ENCODE measurements around the gene CASKIN1. TPM values are rescaled to one million over a fixed set of nuclear protein-coding genes. Genes with fewer than 3 reads are reported as not detected.

The CASKIN1 gene
- polyA plus RNA-seq, 3 donors = not detected

- Histone ChIP-seq H3K4me1 (ENCODE audit: control insufficient read depth in 1 of 2, insufficient read depth in 2 of 2, low read length in 2 of 2) (no peaks in the 10 kb centered on the region), H3K4me3 (replicated peaks in 1 of 3; ENCODE audit: low read depth in 2 of 3, low read length in 3 of 3) (no peak overlapping the region), H3K27me3 (ENCODE audit: control insufficient read depth in 2 of 2, insufficient read depth in 2 of 2, low read length in 2 of 2) (peaks cover 0 to 1% of the 10 kb centered on the region in 2 donors), H2AFZ (ENCODE audit: insufficient read depth, low read depth, low read length, poor library complexity, severe bottlenecking) (no peak overlapping the region), H3K36me3 (replicated peaks in 1 of 2; ENCODE audit: control insufficient read depth in 1 of 2, insufficient read depth in 2 of 2, low read length in 2 of 2) (no peaks in the 10 kb centered on the region), H3K27ac (ENCODE audit: low read depth in 1 of 2, low read length in 2 of 2) (no peak overlapping the region), H3K9me3 (replicated peaks in 1 of 2; ENCODE audit: control insufficient read depth in 1 of 2, insufficient read depth in 1 of 2, low read length in 2 of 2) (no peaks in the 10 kb centered on the region), H3K79me2 (ENCODE audit: insufficient read depth, low read length) (no peaks in the 10 kb centered on the region), H3K9ac (ENCODE audit: insufficient read depth, low read length, poor library complexity, severe bottlenecking) (no peak overlapping the region), H3K4me2 (replicated peaks; ENCODE audit: extremely low read depth, low read length, poor library complexity, severe bottlenecking) (no peak overlapping the region), H4K20me1 (ENCODE audit: insufficient read depth, low read length) (no peaks in the 10 kb centered on the region)
- WGBS (ENCODE audit: insufficient coverage) = 95% methylated on average over 18 of the region's 19 CpGs
- H3K4me1 Mint-ChIP-seq = no peaks in the 10 kb centered on the region
- H3K4me3 Mint-ChIP-seq = no peak overlapping the region
- H3K9me3 Mint-ChIP-seq = peaks cover 0 to 2% (median 0%) of the 10 kb centered on the region in 7 donors
- H3K36me3 Mint-ChIP-seq = no peaks in the 10 kb centered on the region
- no peak for TF ChIP-seq CTCF (IDR thresholded peaks at IDR 0.05)
- no peak overlapping the region for H3K27ac Mint-ChIP-seq
- intact Hi-C loops (cut with micrococcal nuclease) = no loop called here
- peaks cover 2 to 6% (median 4%) of the 10 kb centered on the region in 3 donors for H3K27me3 Mint-ChIP-seq (ENCODE audit: low read depth in 3 of 3)
- no peak for DNase-seq
Measured at GRCh38 chr16:2184346-2184745, 12.1 kb downstream of the CASKIN1 start.

DNA sequence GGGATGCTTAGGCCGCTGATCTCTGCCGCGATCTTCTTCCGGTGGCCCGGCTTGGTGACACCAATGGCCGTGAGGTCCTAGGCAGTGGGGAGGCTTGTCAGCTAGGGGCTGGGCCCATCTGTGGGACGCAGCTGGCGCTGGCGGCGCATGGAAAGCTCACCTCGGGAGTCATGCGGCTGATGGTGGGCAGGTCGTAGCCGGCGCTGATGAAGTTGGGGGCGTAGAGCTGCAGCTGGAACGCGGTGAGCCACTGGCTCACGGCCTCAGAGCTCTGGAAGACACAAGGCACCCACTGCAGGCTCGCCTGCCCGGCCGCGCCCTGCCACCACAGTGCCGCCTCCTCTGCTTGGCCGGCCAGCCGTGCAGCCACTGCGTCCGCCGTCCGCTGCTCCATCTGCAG, 12.7 kb downstream of the CASKIN1 start:
- H3K36me3 ChIP-seq (replicated peaks in 1 of 2; ENCODE audit: control insufficient read depth in 1 of 2, insufficient read depth in 2 of 2, low read length in 2 of 2) = no peaks in the 10 kb centered on the region
- no peaks in the 10 kb centered on the region for H3K4me1 ChIP-seq (ENCODE audit: control insufficient read depth in 1 of 2, insufficient read depth in 2 of 2, low read length in 2 of 2)
- H3K4me3 ChIP-seq (replicated peaks in 1 of 3; ENCODE audit: low read depth in 2 of 3, low read length in 3 of 3) = no peak overlapping the region
- no peak overlapping the region for H3K4me2 ChIP-seq (replicated peaks; ENCODE audit: extremely low read depth, low read length, poor library complexity, severe bottlenecking)
- no peak for TF ChIP-seq CTCF (IDR thresholded peaks at IDR 0.05)
- Mint-ChIP-seq H3K27ac (no peak overlapping the region), H3K27me3 (ENCODE audit: low read depth in 3 of 3) (peaks cover 2 to 7% (median 5%) of the 10 kb centered on the region in 3 donors), H3K4me1 (no peaks in the 10 kb centered on the region), H3K9me3 (peaks cover 0 to 2% (median 0%) of the 10 kb centered on the region in 7 donors), H3K36me3 (no peaks in the 10 kb centered on the region), H3K4me3 (no peak overlapping the region)
- intact Hi-C loops (cut with micrococcal nuclease) = no loop called here
- H2AFZ ChIP-seq (ENCODE audit: insufficient read depth, low read depth, low read length, poor library complexity, severe bottlenecking) = no peak overlapping the region
- 94% methylated on average over 30 of the region's 30 CpGs for WGBS (ENCODE audit: insufficient coverage)
- DNase-seq = no peak
- no peak overlapping the region for H3K9ac ChIP-seq (ENCODE audit: insufficient read depth, low read length, poor library complexity, severe bottlenecking)
- no peaks in the 10 kb centered on the region for H3K79me2 ChIP-seq (ENCODE audit: insufficient read depth, low read length)
- H3K27me3 ChIP-seq (ENCODE audit: control insufficient read depth in 2 of 2, insufficient read depth in 2 of 2, low read length in 2 of 2) = peaks cover 0 to 3% of the 10 kb centered on the region in 2 donors
- H3K9me3 ChIP-seq (replicated peaks in 1 of 2; ENCODE audit: control insufficient read depth in 1 of 2, insufficient read depth in 1 of 2, low read length in 2 of 2) = no peaks in the 10 kb centered on the region
- H4K20me1 ChIP-seq (ENCODE audit: insufficient read depth, low read length) = no peaks in the 10 kb centered on the region
- no peak overlapping the region for H3K27ac ChIP-seq (ENCODE audit: low read depth in 1 of 2, low read length in 2 of 2)

All from CD14-positive monocyte (primary cell).